GM23338 (cell line): Measurements from ENCODE around the gene IL26. TPM values are rescaled to one million over a fixed set of nuclear protein-coding genes. Genes with fewer than 3 reads are reported as not detected.

Experiments used
- ATAC-seq: fragments of 200-7000 bp; cut with Tn5 transposase; 3 replicates; pipeline ENCODE4 v1.9.1; 2020
- DNase-seq: peaks from one replicate; pipeline ENCODE4 v3.0.0-alpha.2; 2015; ENCODE audit warnings: low spot score
- H2AFZ ChIP-seq: fragments of 200-600 bp; sonication (generic); 2 replicates; pipeline ENCODE4 v1.8.0; 2016; ENCODE audit warnings: antibody characterized with exemption, mild to moderate bottlenecking, moderate library complexity
- H3F3A ChIP-seq: fragments of 200-600 bp; sonication (generic); replicated peaks from 2 replicates; pipeline ENCODE4 v1.8.0; 2017; ENCODE audit warnings: antibody characterized with exemption, mixed run types, low read depth
- H3K27ac ChIP-seq: fragments of 200-600 bp; sonication (generic); 2 replicates; pipeline ENCODE4 v1.6.1; 2016; ENCODE audit warnings: low read depth
- H3K27me3 ChIP-seq: fragments of 200-600 bp; sonication (generic); 2 replicates; pipeline ENCODE4 v1.8.0; 2016; ENCODE audit warnings: mild to moderate bottlenecking, mixed run types, moderate library complexity; ENCODE audit not compliant: insufficient read depth
- H3K36me3 ChIP-seq: fragments of 200-600 bp; sonication (generic); 2 replicates; pipeline ENCODE4 v1.8.0; 2016; ENCODE audit warnings: mild to moderate bottlenecking; ENCODE audit not compliant: insufficient read depth
- H3K4me1 ChIP-seq: fragments of 200-600 bp; sonication (generic); 2 replicates; pipeline ENCODE4 v1.8.0; 2016; ENCODE audit warnings: mild to moderate bottlenecking, moderate library complexity; ENCODE audit not compliant: insufficient read depth
- H3K4me2 ChIP-seq: fragments of 200-600 bp; sonication (generic); 2 replicates; pipeline ENCODE4 v1.7.1; 2017; ENCODE audit warnings: mixed run types
- H3K4me3 ChIP-seq: fragments of 200-600 bp; sonication (generic); 2 replicates; pipeline ENCODE4 v1.6.1; 2016; ENCODE audit warnings: mixed run types
- H3K79me2 ChIP-seq: fragments of 200-600 bp; sonication (generic); replicated peaks from 2 replicates; pipeline ENCODE4 v1.8.0; 2017; ENCODE audit warnings: mild to moderate bottlenecking; ENCODE audit not compliant: insufficient read depth
- H3K9me2 ChIP-seq: fragments of 200-600 bp; sonication (generic); 2 replicates; pipeline ENCODE4 v1.8.0; 2017; ENCODE audit not compliant: insufficient read depth
- H4K20me1 ChIP-seq: fragments of 200-600 bp; sonication (generic); replicated peaks from 2 replicates; pipeline ENCODE4 v1.8.0; 2017; ENCODE audit warnings: mild to moderate bottlenecking; ENCODE audit not compliant: insufficient read depth
- H3K27ac Mint-ChIP-seq: 2 replicates; pipeline ENCODE4 v1.8.0; 2020; ENCODE audit warnings: inconsistent platforms, mild to moderate bottlenecking, moderate library complexity, mixed read lengths
- H3K27me3 Mint-ChIP-seq: 3 replicates; pipeline ENCODE4 v1.8.0; 2022; ENCODE audit warnings: low read depth, mild to moderate bottlenecking, moderate library complexity, mixed read lengths, inconsistent platforms; ENCODE audit not compliant: insufficient read depth, poor library complexity
- H3K36me3 Mint-ChIP-seq: 3 replicates; pipeline ENCODE4 v1.8.0; 2021; ENCODE audit warnings: low read depth, mild to moderate bottlenecking, inconsistent platforms, moderate library complexity, mixed read lengths
- H3K4me1 Mint-ChIP-seq: 3 replicates; pipeline ENCODE4 v1.8.0; 2020; ENCODE audit warnings: mild to moderate bottlenecking, inconsistent platforms, mixed read lengths
- H3K4me3 Mint-ChIP-seq: 3 replicates; pipeline ENCODE4 v1.8.0; 2021; ENCODE audit warnings: moderate library complexity, mild to moderate bottlenecking, inconsistent platforms, mixed read lengths
- H3K9me3 Mint-ChIP-seq: 3 replicates; pipeline ENCODE4 v1.8.0; 2020; ENCODE audit warnings: moderate library complexity, mild to moderate bottlenecking, inconsistent platforms, mixed read lengths
- CREB1 ChIP-seq: fragments of 250-450 bp; sonication (Bioruptor Pico); IDR thresholded peaks from 2 replicates; pipeline ENCODE4 v1.5.0; 2020; ENCODE audit warnings: low read depth, mild to moderate bottlenecking, moderate library complexity
- CTCF ChIP-seq, 2 experiments: fragments of 200-600 bp in 1 of 2; sonication (generic) in 1 of 2; conservative IDR thresholded peaks; 2 replicates each; pipeline versions ENCODE4 v1.5.1 to v1.6.1; 2016 to 2017; ENCODE audit warnings: antibody characterized with exemption in 2 of 2, low read depth in 2 of 2, mild to moderate bottlenecking in 2 of 2, moderate library complexity in 1 of 2
- EZH2 ChIP-seq: fragments of 200-600 bp; sonication (generic); IDR thresholded peaks from one replicate; pipeline ENCODE4 v1.8.0; 2017; ENCODE audit warnings: antibody characterized with exemption, mild to moderate bottlenecking, low read depth; ENCODE audit not compliant: unreplicated experiment
- EZH2phosphoT487 ChIP-seq: fragments of 200-600 bp; sonication (generic); IDR thresholded peaks from one replicate; pipeline ENCODE4 v1.8.1; 2018; ENCODE audit warnings: antibody characterized with exemption; ENCODE audit not compliant: unreplicated experiment
- JUNB ChIP-seq: IDR thresholded peaks from one replicate; pipeline ENCODE4 v1.6.1; 2016; ENCODE audit warnings: antibody characterized with exemption; ENCODE audit not compliant: unreplicated experiment
- NANOG ChIP-seq: IDR thresholded peaks from 2 replicates; pipeline ENCODE4 v1.6.1; 2016; ENCODE audit warnings: antibody characterized with exemption, borderline replicate concordance
- POLR2AphosphoS5 ChIP-seq: IDR thresholded peaks from 2 replicates; pipeline ENCODE4 v1.6.1; 2016; ENCODE audit warnings: antibody characterized with exemption, low read depth
- REST ChIP-seq: IDR thresholded peaks from one replicate; pipeline ENCODE4 v1.6.1; 2018; ENCODE audit warnings: antibody characterized with exemption; ENCODE audit not compliant: unreplicated experiment
- STAT1 ChIP-seq: IDR thresholded peaks from one replicate; pipeline ENCODE4 v1.6.1; 2016; ENCODE audit warnings: antibody characterized with exemption; ENCODE audit not compliant: unreplicated experiment
- ZNF331 ChIP-seq: fragments of 250-450 bp; sonication (Bioruptor Pico); IDR thresholded peaks from 2 replicates; pipeline ENCODE4 v1.5.0; 2020; ENCODE audit warnings: low read depth, mild to moderate bottlenecking, moderate library complexity
- ZNF462 ChIP-seq: fragments of 250-450 bp; sonication (Bioruptor Pico); IDR thresholded peaks from 2 replicates; pipeline ENCODE4 v1.5.0; 2020; ENCODE audit warnings: mild to moderate bottlenecking, moderate library complexity
- polyA plus RNA-seq: library from polyadenylated mRNA; unstranded; fragments of >200 nt; fragmentation: Nextera tagmentation; extraction: Ambion mirVana; gene quantifications from 2 replicates; pipeline ENCODE4 v1.2.1, GENCODE V29; 2016
- total RNA-seq: library from RNA; depleted of rRNA; stranded (reverse); fragments of >200 nt; shearing (Covaris generic); gene quantifications from 2 replicates; pipeline ENCODE4 v1.2.3, GENCODE V29; 2014

The IL26 gene
- total and polyA plus RNA-seq, 2 experiments from 2014 or later: not detected

GRCh38 chr12:68263366-68263765 is 37.8 kb upstream of the IL26 start:
- no peak overlapping the region for H3K27ac Mint-ChIP-seq
- H2AFZ ChIP-seq: no peak overlapping the region
- no peak overlapping the region for H3K4me3 ChIP-seq
- no peak overlapping the region for H3K27ac ChIP-seq
- H3K4me1 ChIP-seq: peaks cover 20% of the 10 kb centered on the region
- ATAC-seq (no peak), DNase-seq (no peak)
- H3K27me3 ChIP-seq: no peaks in the 10 kb centered on the region
- H3K36me3 ChIP-seq: no peaks in the 10 kb centered on the region
- H4K20me1 ChIP-seq: no peaks in the 10 kb centered on the region
- H3K9me2 ChIP-seq: peaks cover 9% of the 10 kb centered on the region
- TF ChIP-seq STAT1 (no peak), NANOG (no peak), REST (no peak), ZNF331 (no peak), CTCF (conservative IDR thresholded peaks at IDR 0.05; ENCODE audit: low read depth in 2 of 2) (no peak), EZH2 (no peak), EZH2phosphoT487 (no peak), CREB1 (CRISPR knock-in tag) (no peak)
- H3K4me3 Mint-ChIP-seq: no peak overlapping the region
- H3K4me2 ChIP-seq: no peak overlapping the region
- no peaks in the 10 kb centered on the region for H3K79me2 ChIP-seq
- H3K9me3 Mint-ChIP-seq: no peaks in the 10 kb centered on the region
- no peaks in the 10 kb centered on the region for H3F3A ChIP-seq
- no peaks in the 10 kb centered on the region for H3K27me3 Mint-ChIP-seq
- peaks cover 12% of the 10 kb centered on the region for H3K4me1 Mint-ChIP-seq
- no peaks in the 10 kb centered on the region for H3K36me3 Mint-ChIP-seq

GRCh38 chr12:68261896-68262295 is 36.3 kb upstream of the IL26 start:
- H3K36me3 Mint-ChIP-seq: no peaks in the 10 kb centered on the region
- Histone ChIP-seq H2AFZ (no peak overlapping the region), H3K27me3 (no peaks in the 10 kb centered on the region), H3K4me1 (peaks cover 20% of the 10 kb centered on the region), H3K36me3 (no peaks in the 10 kb centered on the region), H3F3A (no peaks in the 10 kb centered on the region), H4K20me1 (no peaks in the 10 kb centered on the region), H3K79me2 (no peaks in the 10 kb centered on the region), H3K4me2 (no peak overlapping the region), H3K4me3 (no peak overlapping the region), H3K27ac (no peak overlapping the region), H3K9me2 (peaks cover 5% of the 10 kb centered on the region)
- peaks cover 12% of the 10 kb centered on the region for H3K4me1 Mint-ChIP-seq
- ATAC-seq (no peak), DNase-seq (no peak)
- H3K27ac Mint-ChIP-seq: no peak overlapping the region
- H3K27me3 Mint-ChIP-seq: no peaks in the 10 kb centered on the region
- TF ChIP-seq JUNB (no peak), STAT1 (no peak), POLR2AphosphoS5 (no peak), ZNF462 (CRISPR knock-in tag) (no peak), ZNF331 (no peak), CREB1 (CRISPR knock-in tag) (no peak)
- no peak overlapping the region for H3K4me3 Mint-ChIP-seq
- H3K9me3 Mint-ChIP-seq: no peaks in the 10 kb centered on the region
